Measurements from ENCODE around the gene KCNJ14. TPM values are rescaled to one million over a fixed set of nuclear protein-coding genes. Genes with fewer than 3 reads are reported as not detected.

Gene KCNJ14
- total and polyA plus RNA-seq, 2 of the 8 experiments (the other 6 are each of a cell fraction or from before 2014, with no cell fraction given), result 0.45 to 0.89 TPM

- Histone ChIP-seq H3K9me3 (ENCODE audit: insufficient read depth in 2 of 2, low read depth in 1 of 2, low read length in 1 of 2) (no peaks in the 10 kb centered on the region), H2BK15ac (ENCODE audit: low read length) (no peak overlapping the region), H2BK12ac (ENCODE audit: low read depth, low read length) (no peak overlapping the region), H3K27ac (ENCODE audit: low read depth, low read length) (no peak overlapping the region), H3K4me2 (ENCODE audit: insufficient read depth in 1 of 2, low read depth in 2 of 2, low read length in 2 of 2) (no peak overlapping the region; a peak in 1 of 4 replicates), H3K9ac (replicated peaks in 1 of 4; ENCODE audit: extremely low read depth in 1 of 4, low read depth in 3 of 4, low read length in 3 of 4) (no peak overlapping the region; a peak in 1 of 7 replicates), H4K8ac (ENCODE audit: extremely low read depth, insufficient read depth, low read length) (no peak overlapping the region; the same call in 1 of the 2 replicates), H3K23ac (ENCODE audit: insufficient read length) (no peak overlapping the region), H2BK120ac (replicated peaks; ENCODE audit: low read depth, low read length) (no peak overlapping the region), H3K56ac (replicated peaks; ENCODE audit: insufficient read length, low read depth, low read length) (no peak overlapping the region), H4K20me1 (replicated peaks in 1 of 2; ENCODE audit: control insufficient read depth in 1 of 2, insufficient read depth in 2 of 2, low read length in 2 of 2) (peaks cover 16 to 22% of the 10 kb centered on the region in 2 experiments), H2AFZ (ENCODE audit: low read length) (no peak overlapping the region), H3K36me3 (ENCODE audit: control insufficient read depth in 2 of 4, insufficient read depth in 4 of 4, low read length in 3 of 4) (peaks cover 37 to 54% (median 51%) of the 10 kb centered on the region in 4 experiments), H4K5ac (ENCODE audit: insufficient read length, low read depth, low read length) (no peak overlapping the region), H3K79me2 (ENCODE audit: control insufficient read depth in 1 of 2, insufficient read depth in 2 of 2, low read length in 2 of 2) (peaks cover 0 to 12% of the 10 kb centered on the region in 2 experiments; a peak in 1 of 4 replicates), H3K14ac (ENCODE audit: insufficient read length) (no peak overlapping the region), H3K18ac (ENCODE audit: extremely low read depth, low read length) (no peak overlapping the region), H3K79me1 (ENCODE audit: low read depth, low read length) (peaks cover 4% of the 10 kb centered on the region; the same call in 1 of the 2 replicates), H3K23me2 (ENCODE audit: low read depth, low read length) (no peaks in the 10 kb centered on the region; the same call in 1 of the 2 replicates), H4K91ac (replicated peaks; ENCODE audit: insufficient read length, low read length) (no peak overlapping the region), H3K4me1 (replicated peaks in 1 of 4; ENCODE audit: control insufficient read depth in 3 of 4, insufficient read depth in 4 of 4, low read length in 3 of 4) (peaks cover 0 to 9% (median 1%) of the 10 kb centered on the region in 4 experiments; a peak in 3 of 7 replicates), H2AK5ac (ENCODE audit: low read depth, low read length) (no peak overlapping the region), H2BK20ac (ENCODE audit: low read length) (no peak overlapping the region), H3K4me3 (ENCODE audit: extremely low read depth in 1 of 4, insufficient read depth in 2 of 4, low read depth in 3 of 4, low read length in 4 of 4) (no peak overlapping the region), H3K27me3 (replicated peaks in 1 of 4; ENCODE audit: control insufficient read depth in 3 of 4, extremely low read depth in 1 of 4, insufficient read depth in 3 of 4, low read length in 3 of 4) (no peaks in the 10 kb centered on the region), H3K4ac (replicated peaks; ENCODE audit: insufficient read length, low read depth, low read length) (no peak overlapping the region), H2BK5ac (ENCODE audit: low read depth, low read length) (no peak overlapping the region)
- ChIA-PET CTCF (ENCODE audit: partially characterized antibody) (interaction anchor here (1.0 to 1.5 kb wide), 7 partner anchors 11 to 157 kb away, joined by 3 to 8 read pairs (median 4); partner anchors contain the start of gene KDELR1), POLR2A (ENCODE audit: partially characterized antibody) (interaction anchor here (1.0 to 11.4 kb wide), 12 partner anchors 9 to 144 kb away, joined by 3 to 176 read pairs (median 7); partner anchors contain the start of genes FAM83E, GRWD1, KCNJ14 and KDELR1)
- FAIRE-seq (no peak), DNase-seq (ENCODE audit: low read depth in 1 of 2, low spot score in 2 of 2) (no peak)
- WGBS, 2 experiments (ENCODE audit: extremely low coverage in 1 of 2, insufficient coverage in 1 of 2, insufficient read length in 1 of 2, insufficient replicate concordance in 2 of 2, low coverage in 1 of 2, low lambda C conversion rate in 2 of 2, missing lambda C conversion rate in 1 of 2), result 88% methylated on average over 10 of the region's 10 CpGs; no CpG with 5 or more reads in 1 of the 2 experiments
- TF ChIP-seq ATF2 (IDR thresholded peaks at IDR 0.05; ENCODE audit: low read length), result no peak
- no peak for TF ChIP-seq TAF1 (IDR thresholded peaks at IDR 0.05; ENCODE audit: low read depth, low read length)
- no peak for TF ChIP-seq MAFK (IDR thresholded peaks at IDR 0.05; ENCODE audit: low read depth, low read length)
- TF ChIP-seq RNF2 (IDR thresholded peaks at IDR 0.05; ENCODE audit: borderline replicate concordance, low read depth, low read length, missing control alignments, poor library complexity, severe bottlenecking), result no peak
- no peak for TF ChIP-seq ASH2L (IDR thresholded peaks at IDR 0.05; ENCODE audit: low read length)
- no peak for TF ChIP-seq CEBPB (IDR thresholded peaks at IDR 0.05; ENCODE audit: low read depth, low read length)
- no peak for TF ChIP-seq ZNF274 (IDR thresholded peaks at IDR 0.05; ENCODE audit: borderline replicate concordance, extremely low read depth, low read length)
- no peak for TF ChIP-seq POU5F1 (IDR thresholded peaks at IDR 0.05; ENCODE audit: low read depth, low read length)
- no peak for TF ChIP-seq USF2 (IDR thresholded peaks at IDR 0.05; ENCODE audit: low read length)
- TF ChIP-seq PHF8 (conservative IDR thresholded peaks at IDR 0.05; ENCODE audit: low read depth, low read length), result no peak
Measured at GRCh38 chr19:48470856-48471255, 15.5 kb downstream of the KCNJ14 start.

Measured in H1 (cell line).